Measurements from ENCODE around the gene CDKN1A. TPM values are rescaled to one million over a fixed set of nuclear protein-coding genes. Genes with fewer than 3 reads are reported as not detected.

CDKN1A gene
- total RNA-seq, 4 donors from 2014 or later, result 47.3 to 613 (median 93.3) TPM

DNA sequence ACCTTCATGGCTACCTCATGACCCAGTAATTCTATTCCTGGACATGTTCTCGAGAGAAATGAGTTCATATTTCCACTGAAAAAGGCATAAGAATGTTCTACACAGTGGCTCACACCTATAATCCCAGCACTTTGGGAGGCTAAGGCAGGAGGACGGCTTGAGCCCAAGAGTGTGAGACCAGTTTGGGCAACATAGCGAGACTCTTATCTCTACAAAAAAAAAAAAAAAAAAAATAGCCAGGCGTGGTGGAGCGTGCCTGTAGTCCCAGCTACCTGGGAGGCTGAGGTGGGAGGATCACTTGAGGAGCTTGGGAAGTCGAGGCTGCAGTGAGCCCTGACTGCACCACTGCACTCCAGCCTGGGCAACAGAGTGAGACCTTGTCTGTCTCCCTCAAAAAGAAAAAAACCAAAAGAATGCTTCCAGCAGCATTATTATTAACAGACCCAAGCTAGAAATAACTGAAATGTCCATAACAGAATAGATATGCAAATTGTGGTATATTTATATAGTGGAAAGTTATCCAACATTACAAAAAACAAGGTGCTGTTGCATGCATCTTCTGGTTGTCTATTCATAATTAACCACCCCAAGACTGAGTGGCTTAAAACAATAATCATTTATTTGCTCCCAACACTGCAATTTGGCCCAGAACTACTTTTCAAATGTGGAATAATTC lies 9.7 kb downstream of the CDKN1A start:
- 92% methylated on average over 6 of the region's 6 CpGs for WGBS
- H3K27ac ChIP-seq (replicated peaks in 1 of 4), result no peak overlapping the region
- no peak overlapping the region for H3K4me3 ChIP-seq

GRCh38 chr6:36688739-36689075 lies 10.2 kb downstream of the CDKN1A start:
- DNase-seq (ENCODE audit: extremely low spot score), result no peak
- H3K27me3 ChIP-seq, result no peaks in the 10 kb centered on the region
- WGBS, result 78% methylated on average over 5 of the region's 5 CpGs
- peaks cover 39 to 47% (median 41%) of the 10 kb centered on the region in 4 donors for H3K36me3 ChIP-seq
- TF ChIP-seq EP300 (IDR thresholded peaks at IDR 0.05) (no peak), POLR2A (IDR thresholded peaks at IDR 0.05; ENCODE audit: low read depth) (no peak), POLR2AphosphoS5 (IDR thresholded peaks at IDR 0.05) (no peak)
- TF ChIP-seq, protein P1, sequence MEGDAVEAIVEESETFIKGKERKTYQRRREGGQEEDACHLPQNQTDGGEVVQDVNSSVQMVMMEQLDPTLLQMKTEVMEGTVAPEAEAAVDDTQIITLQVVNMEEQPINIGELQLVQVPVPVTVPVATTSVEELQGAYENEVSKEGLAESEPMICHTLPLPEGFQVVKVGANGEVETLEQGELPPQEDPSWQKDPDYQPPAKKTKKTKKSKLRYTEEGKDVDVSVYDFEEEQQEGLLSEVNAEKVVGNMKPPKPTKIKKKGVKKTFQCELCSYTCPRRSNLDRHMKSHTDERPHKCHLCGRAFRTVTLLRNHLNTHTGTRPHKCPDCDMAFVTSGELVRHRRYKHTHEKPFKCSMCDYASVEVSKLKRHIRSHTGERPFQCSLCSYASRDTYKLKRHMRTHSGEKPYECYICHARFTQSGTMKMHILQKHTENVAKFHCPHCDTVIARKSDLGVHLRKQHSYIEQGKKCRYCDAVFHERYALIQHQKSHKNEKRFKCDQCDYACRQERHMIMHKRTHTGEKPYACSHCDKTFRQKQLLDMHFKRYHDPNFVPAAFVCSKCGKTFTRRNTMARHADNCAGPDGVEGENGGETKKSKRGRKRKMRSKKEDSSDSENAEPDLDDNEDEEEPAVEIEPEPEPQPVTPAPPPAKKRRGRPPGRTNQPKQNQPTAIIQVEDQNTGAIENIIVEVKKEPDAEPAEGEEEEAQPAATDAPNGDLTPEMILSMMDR (IDR thresholded peaks at IDR 0.05), result no peak
- intact Hi-C loops (cut with DNase I), result loop anchor here (5.0 kb wide), 1 partner anchor 69 kb away; no protein-coding TSS in a partner anchor
- no peaks in the 10 kb centered on the region for H3K9me3 ChIP-seq
- no peak overlapping the region for H3K27ac ChIP-seq (replicated peaks in 1 of 4)
- no peak overlapping the region for H3K4me3 ChIP-seq
- peaks cover 12 to 26% (median 21%) of the 10 kb centered on the region in 4 donors for H3K4me1 ChIP-seq

More for the DNA sequence above, 9.7 kb downstream of the CDKN1A start:
- peaks cover 41 to 52% (median 45%) of the 10 kb centered on the region in 4 donors for H3K36me3 ChIP-seq
- no peaks in the 10 kb centered on the region for H3K27me3 ChIP-seq
- H3K9me3 ChIP-seq, result no peaks in the 10 kb centered on the region
- peaks cover 16 to 31% (median 24%) of the 10 kb centered on the region in 4 donors for H3K4me1 ChIP-seq
- DNase-seq (ENCODE audit: extremely low spot score), result no peak
- no peak for TF ChIP-seq EP300 (IDR thresholded peaks at IDR 0.05)
- TF ChIP-seq, protein P1 (IDR thresholded peaks at IDR 0.05), result no peak
- no peak for TF ChIP-seq POLR2AphosphoS5 (IDR thresholded peaks at IDR 0.05)
- no peak for TF ChIP-seq POLR2A (IDR thresholded peaks at IDR 0.05; ENCODE audit: low read depth)
- intact Hi-C loops (cut with DNase I), result loop anchor here (5.0 kb wide), 1 partner anchor 69 kb away; no protein-coding TSS in a partner anchor

DNA sequence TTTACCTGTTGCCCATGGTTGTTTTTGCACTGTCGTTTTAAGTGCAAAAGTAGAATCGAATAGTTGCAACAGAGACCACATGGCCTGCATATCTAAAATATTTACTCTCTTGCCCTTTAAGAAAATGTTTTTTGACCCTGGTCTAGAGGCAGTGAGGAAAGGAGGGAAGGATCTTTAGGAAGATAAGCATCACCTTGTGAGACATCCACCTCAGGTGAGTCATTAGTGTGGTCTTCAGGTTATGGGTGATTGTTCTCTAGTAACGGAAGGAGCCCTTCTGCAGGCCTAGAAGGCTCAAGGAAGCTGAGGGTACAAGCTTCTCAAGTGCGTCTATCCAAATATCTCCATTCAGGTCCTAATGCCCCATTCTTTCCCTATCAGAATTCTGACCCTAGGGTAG lies 12.5 kb downstream of the CDKN1A start:
- intact Hi-C loops (cut with DNase I), result no loop called here
- H3K4me1 ChIP-seq, result peaks cover 7 to 8% (median 8%) of the 10 kb centered on the region in 4 donors
- no peak overlapping the region for H3K4me3 ChIP-seq
- 90% methylated on average over 4 of the region's 4 CpGs for WGBS
- H3K9me3 ChIP-seq, result no peaks in the 10 kb centered on the region
- H3K36me3 ChIP-seq, result peaks cover 16 to 24% (median 18%) of the 10 kb centered on the region in 4 donors
- no peak overlapping the region for H3K27ac ChIP-seq (replicated peaks in 1 of 4)
- DNase-seq (ENCODE audit: extremely low spot score), result no peak
- H3K27me3 ChIP-seq, result no peaks in the 10 kb centered on the region
- TF ChIP-seq EP300 (IDR thresholded peaks at IDR 0.05), result no peak
- no peak for TF ChIP-seq POLR2A (IDR thresholded peaks at IDR 0.05; ENCODE audit: low read depth)
- TF ChIP-seq, protein P1 (IDR thresholded peaks at IDR 0.05), result no peak
- TF ChIP-seq POLR2AphosphoS5 (IDR thresholded peaks at IDR 0.05), result no peak

DNA sequence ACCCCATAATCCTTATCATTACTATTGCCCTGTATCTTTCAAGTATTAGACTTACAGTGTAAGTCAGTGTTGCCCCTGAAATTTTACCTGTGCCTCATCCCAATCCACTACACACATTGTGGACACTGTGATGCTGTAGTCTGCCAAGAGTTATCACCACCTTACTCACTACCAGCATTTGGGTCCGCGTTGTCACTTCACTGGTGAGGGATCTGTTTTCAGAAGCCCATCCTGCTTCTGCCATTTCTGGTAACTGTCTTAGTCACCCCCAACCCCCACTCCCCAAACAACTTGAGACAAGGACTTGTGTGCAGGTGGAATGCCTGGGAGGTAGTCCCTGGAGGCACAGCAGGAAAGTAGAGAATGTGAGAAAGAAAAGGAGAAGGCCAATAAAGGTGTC lies 13.1 kb downstream of the CDKN1A start:
- Histone ChIP-seq H3K9me3 (no peaks in the 10 kb centered on the region), H3K36me3 (peaks cover 10 to 18% (median 12%) of the 10 kb centered on the region in 4 donors), H3K4me1 (peaks cover 7 to 8% (median 8%) of the 10 kb centered on the region in 4 donors), H3K4me3 (no peak overlapping the region), H3K27me3 (no peaks in the 10 kb centered on the region), H3K27ac (replicated peaks in 1 of 4) (no peak overlapping the region)
- no peak for TF ChIP-seq POLR2AphosphoS5 (IDR thresholded peaks at IDR 0.05)
- TF ChIP-seq EP300 (IDR thresholded peaks at IDR 0.05), result no peak
- TF ChIP-seq, protein P1 (IDR thresholded peaks at IDR 0.05), result no peak
- TF ChIP-seq POLR2A (IDR thresholded peaks at IDR 0.05; ENCODE audit: low read depth), result no peak
- intact Hi-C loops (cut with DNase I), result no loop called here
- WGBS, result 100% methylated on average over 2 of the region's 2 CpGs
- no peak for DNase-seq (ENCODE audit: extremely low spot score)
